BLaER1 (cell line): Measurements from ENCODE around the gene TMC2.

Experiments used
- H3K27ac ChIP-seq: shearing (Covaris generic); formaldehyde crosslinking; 2 replicates; pipeline ENCODE4 v1.8.1; 2022
- H3K27me3 ChIP-seq: shearing (Covaris generic); formaldehyde crosslinking; 2 replicates; pipeline ENCODE4 v1.8.1; 2022
- H3K36me3 ChIP-seq: shearing (Covaris generic); formaldehyde crosslinking; 2 replicates; pipeline ENCODE4 v1.8.1; 2022
- H3K4me1 ChIP-seq: shearing (Covaris generic); formaldehyde crosslinking; 2 replicates; pipeline ENCODE4 v1.8.1; 2022
- H3K4me2 ChIP-seq: shearing (Covaris generic); formaldehyde crosslinking; 2 replicates; pipeline ENCODE4 v1.8.1; 2022
- H3K4me3 ChIP-seq: shearing (Covaris generic); formaldehyde crosslinking; 2 replicates; pipeline ENCODE4 v1.8.1; 2022
- H3K9ac ChIP-seq: shearing (Covaris generic); formaldehyde crosslinking; 2 replicates; pipeline ENCODE4 v1.8.1; 2022
- H3K9me3 ChIP-seq: shearing (Covaris generic); formaldehyde crosslinking; 2 replicates; pipeline ENCODE4 v1.8.1; 2022
- H4K20me1 ChIP-seq: shearing (Covaris generic); formaldehyde crosslinking; 2 replicates; pipeline ENCODE4 v1.8.1; 2022
- Cebpa-rat ChIP-seq: shearing (Covaris generic); IDR thresholded peaks from 2 replicates; pipeline ENCODE4 v1.8.1; 2022

Gene TMC2

GRCh38 chr20:2619337-2619736 is 83.0 kb downstream of the TMC2 start:
- Histone ChIP-seq H3K27ac (no peak overlapping the region), H3K4me2 (no peak overlapping the region), H3K9ac (no peak overlapping the region), H3K9me3 (peaks cover 6% of the 10 kb centered on the region), H3K4me1 (no peaks in the 10 kb centered on the region), H3K4me3 (no peak overlapping the region), H4K20me1 (no peaks in the 10 kb centered on the region), H3K36me3 (no peaks in the 10 kb centered on the region), H3K27me3 (no peaks in the 10 kb centered on the region)
- TF ChIP-seq Cebpa-rat = no peak

- Histone ChIP-seq H3K4me3 (no peak overlapping the region), H3K27ac (no peak overlapping the region), H4K20me1 (no peaks in the 10 kb centered on the region), H3K27me3 (no peaks in the 10 kb centered on the region), H3K4me1 (no peaks in the 10 kb centered on the region), H3K4me2 (no peak overlapping the region), H3K9ac (no peak overlapping the region), H3K9me3 (peaks cover 6% of the 10 kb centered on the region), H3K36me3 (no peaks in the 10 kb centered on the region)
- no peak for TF ChIP-seq Cebpa-rat
Measured at GRCh38 chr20:2619961-2620595, 83.7 kb downstream of the TMC2 start.

- Histone ChIP-seq H3K9me3 (peaks cover 21% of the 10 kb centered on the region), H4K20me1 (no peaks in the 10 kb centered on the region), H3K36me3 (no peaks in the 10 kb centered on the region), H3K4me3 (no peak overlapping the region), H3K9ac (no peak overlapping the region), H3K4me2 (no peak overlapping the region), H3K4me1 (no peaks in the 10 kb centered on the region), H3K27ac (no peak overlapping the region), H3K27me3 (no peaks in the 10 kb centered on the region)
- no peak for TF ChIP-seq Cebpa-rat
Measured at GRCh38 chr20:2624190-2624589, 87.8 kb downstream of the TMC2 start.

- no peaks in the 10 kb centered on the region for H4K20me1 ChIP-seq
Measured at GRCh38 chr20:2625062-2625461, 88.7 kb downstream of the TMC2 start.

GRCh38 chr20:2626853-2627541 is 90.6 kb downstream of the TMC2 start:
- no peak overlapping the region for H3K4me3 ChIP-seq
- no peaks in the 10 kb centered on the region for H3K4me1 ChIP-seq
- H3K36me3 ChIP-seq = no peaks in the 10 kb centered on the region
- H3K4me2 ChIP-seq = no peak overlapping the region
- no peaks in the 10 kb centered on the region for H3K27me3 ChIP-seq
- no peaks in the 10 kb centered on the region for H4K20me1 ChIP-seq
- H3K27ac ChIP-seq = no peak overlapping the region
- TF ChIP-seq Cebpa-rat = no peak
- no peak overlapping the region for H3K9ac ChIP-seq
- peaks cover 19% of the 10 kb centered on the region for H3K9me3 ChIP-seq

More at GRCh38 chr20:2625062-2625461, 88.7 kb downstream of the TMC2 start:
- H3K36me3 ChIP-seq = no peaks in the 10 kb centered on the region
- no peak overlapping the region for H3K4me3 ChIP-seq
- H3K4me1 ChIP-seq = no peaks in the 10 kb centered on the region
- H3K27me3 ChIP-seq = no peaks in the 10 kb centered on the region
- no peak overlapping the region for H3K4me2 ChIP-seq
- no peak overlapping the region for H3K9ac ChIP-seq
- no peak overlapping the region for H3K27ac ChIP-seq
- peaks cover 15% of the 10 kb centered on the region for H3K9me3 ChIP-seq
- no peak for TF ChIP-seq Cebpa-rat

- no peak for TF ChIP-seq Cebpa-rat
- Histone ChIP-seq H4K20me1 (no peaks in the 10 kb centered on the region), H3K27me3 (no peaks in the 10 kb centered on the region), H3K9me3 (peaks cover 16% of the 10 kb centered on the region), H3K9ac (no peak overlapping the region), H3K4me1 (no peaks in the 10 kb centered on the region), H3K4me3 (no peak overlapping the region), H3K27ac (no peak overlapping the region), H3K36me3 (no peaks in the 10 kb centered on the region), H3K4me2 (no peak overlapping the region)
Measured at GRCh38 chr20:2631228-2631627, 94.9 kb downstream of the TMC2 start.

GRCh38 chr20:2633381-2633780 is 97.0 kb downstream of the TMC2 start:
- H4K20me1 ChIP-seq = no peaks in the 10 kb centered on the region
- no peak overlapping the region for H3K4me2 ChIP-seq
- H3K9me3 ChIP-seq = 0 out of 2 replicates have a peak, but pooled peaks cover 4% of the 10 kb centered on the region
- no peak overlapping the region for H3K9ac ChIP-seq
- H3K36me3 ChIP-seq = no peaks in the 10 kb centered on the region
- H3K4me1 ChIP-seq = no peaks in the 10 kb centered on the region
- H3K27ac ChIP-seq = no peak overlapping the region
- no peak overlapping the region for H3K4me3 ChIP-seq
- H3K27me3 ChIP-seq = no peaks in the 10 kb centered on the region
- TF ChIP-seq Cebpa-rat = no peak

GRCh38 chr20:2637246-2637645 is 100.9 kb downstream of the TMC2 start:
- H3K27ac ChIP-seq = no peak overlapping the region
- no peak for TF ChIP-seq Cebpa-rat
- H3K9me3 ChIP-seq = no peaks in the 10 kb centered on the region
- H3K4me2 ChIP-seq = no peak overlapping the region
- H3K27me3 ChIP-seq = no peaks in the 10 kb centered on the region
- H4K20me1 ChIP-seq = no peaks in the 10 kb centered on the region
- no peaks in the 10 kb centered on the region for H3K36me3 ChIP-seq
- H3K4me3 ChIP-seq = no peak overlapping the region
- no peaks in the 10 kb centered on the region for H3K4me1 ChIP-seq
- no peak overlapping the region for H3K9ac ChIP-seq

- no peaks in the 10 kb centered on the region for H3K9me3 ChIP-seq
- no peak for TF ChIP-seq Cebpa-rat
- H3K27me3 ChIP-seq = no peaks in the 10 kb centered on the region
Measured at GRCh38 chr20:2640260-2640659, 103.9 kb downstream of the TMC2 start.

GRCh38 chr20:2640899-2641298 is 104.5 kb downstream of the TMC2 start:
- Histone ChIP-seq H3K4me2 (no peak overlapping the region), H3K4me1 (no peaks in the 10 kb centered on the region), H3K4me3 (no peak overlapping the region), H3K36me3 (peaks cover 10% of the 10 kb centered on the region), H3K9ac (no peak overlapping the region), H4K20me1 (no peaks in the 10 kb centered on the region), H3K9me3 (no peaks in the 10 kb centered on the region), H3K27ac (no peak overlapping the region), H3K27me3 (no peaks in the 10 kb centered on the region)
- TF ChIP-seq Cebpa-rat = no peak

More at GRCh38 chr20:2640260-2640659, 103.9 kb downstream of the TMC2 start:
- H3K27ac ChIP-seq = no peak overlapping the region
- H3K36me3 ChIP-seq = peaks cover 10% of the 10 kb centered on the region
- H3K4me3 ChIP-seq = no peak overlapping the region
- H4K20me1 ChIP-seq = no peaks in the 10 kb centered on the region
- H3K4me1 ChIP-seq = no peaks in the 10 kb centered on the region
- H3K9ac ChIP-seq = no peak overlapping the region
- no peak overlapping the region for H3K4me2 ChIP-seq
